Activated naive CD4-positive, alpha-beta T cell treated with anti-CD3 and anti-CD28 coated beads, Interleukin-2, amount 10 ng/mL, durations not matched to agents 7 days and 5 days (primary cell): ENCODE results near the gene PRCD.

Source experiments
- CTCF ChIA-PET: fragments of 350-600 bp; sonication (Branson Sonifier 250); formaldehyde crosslinking; loops from one replicate; lab custom pipeline; 2021; ENCODE audit warnings: antibody characterized with exemption; lab: Charles Lee
- DNase-seq: peaks from one replicate; pipeline ENCODE4 v3.0.0-alpha.2; 2020
- H3K27ac Mint-ChIP-seq: one replicate; pipeline ENCODE4 v1.8.0; 2021; ENCODE audit warnings: mild to moderate bottlenecking, moderate library complexity, mixed read lengths
- H3K27me3 Mint-ChIP-seq: one replicate; pipeline ENCODE4 v1.8.0; 2021; ENCODE audit warnings: mild to moderate bottlenecking, mixed read lengths
- H3K36me3 Mint-ChIP-seq: one replicate; pipeline ENCODE4 v1.8.0; 2021; ENCODE audit warnings: mixed read lengths
- H3K4me1 Mint-ChIP-seq: one replicate; pipeline ENCODE4 v1.8.0; 2021; ENCODE audit warnings: mixed read lengths
- H3K4me3 Mint-ChIP-seq: one replicate; pipeline ENCODE4 v1.8.0; 2021; ENCODE audit warnings: mild to moderate bottlenecking, moderate library complexity, mixed read lengths
- H3K9me3 Mint-ChIP-seq: one replicate; pipeline ENCODE4 v1.8.0; 2021; ENCODE audit warnings: mixed read lengths

The PRCD gene

GRCh38 chr17:76539631-76540271 is at the start of gene PRCD:
PRCD (plus strand) TSS chr17:76540044; CDS start chr17:76540142, 98 bp downstream.
- CTCF ChIA-PET: interaction anchor here (1.1 to 1.4 kb wide), 3 partner anchors 10 to 84 kb away, joined by 3 to 6 read pairs (median 3); no protein-coding TSS in a partner anchor
- no peaks in the 10 kb centered on the region for H3K36me3 Mint-ChIP-seq
- H3K4me1 Mint-ChIP-seq: peaks cover 5% of the 10 kb centered on the region
- DNase-seq: no peak
- H3K27me3 Mint-ChIP-seq: peaks cover 100% of the 10 kb centered on the region
- no peak within 1 kb of the TSS for H3K4me3 Mint-ChIP-seq
- H3K27ac Mint-ChIP-seq: no peak within 1 kb of the TSS
- H3K9me3 Mint-ChIP-seq: no peaks in the 10 kb centered on the region

GRCh38 chr17:76490112-76490710 is 49.6 kb upstream of the PRCD start:
- H3K9me3 Mint-ChIP-seq: no peaks in the 10 kb centered on the region
- no peak overlapping the region for H3K4me3 Mint-ChIP-seq
- H3K36me3 Mint-ChIP-seq: peaks cover 3% of the 10 kb centered on the region
- CTCF ChIA-PET: interaction anchor here (1.0 to 1.6 kb wide), 4 partner anchors 11 to 23 kb away, joined by 3 to 4 read pairs (median 4); partner anchors contain the start of genes AANAT and RHBDF2
- H3K4me1 Mint-ChIP-seq: peaks cover 65% of the 10 kb centered on the region
- no peaks in the 10 kb centered on the region for H3K27me3 Mint-ChIP-seq
- H3K27ac Mint-ChIP-seq: no peak overlapping the region
- DNase-seq: no peak

- no peaks in the 10 kb centered on the region for H3K27me3 Mint-ChIP-seq
- no peaks in the 10 kb centered on the region for H3K9me3 Mint-ChIP-seq
- peaks cover 71% of the 10 kb centered on the region for H3K4me1 Mint-ChIP-seq
- peak overlapping the region; percentile 59 for H3K4me3 Mint-ChIP-seq
- DNase-seq: peak; percentile 34
- peaks cover 3% of the 10 kb centered on the region for H3K36me3 Mint-ChIP-seq
- CTCF ChIA-PET: interaction anchor here (1.0 to 2.8 kb wide), 4 partner anchors 10 to 24 kb away, joined by 3 to 17 read pairs (median 4); partner anchors contain the start of genes AANAT and RHBDF2
- peak overlapping the region; percentile 90 for H3K27ac Mint-ChIP-seq
Measured at GRCh38 chr17:76491271-76492122, 48.3 kb upstream of the PRCD start.

- Mint-ChIP-seq H3K9me3 (no peaks in the 10 kb centered on the region), H3K4me3 (peak overlapping the region; percentile 66), H3K36me3 (peaks cover 9% of the 10 kb centered on the region), H3K27me3 (no peaks in the 10 kb centered on the region), H3K27ac (peak overlapping the region; percentile 90), H3K4me1 (peaks cover 77% of the 10 kb centered on the region)
- CTCF ChIA-PET: interaction anchor here (1.1 to 2.8 kb wide), 5 partner anchors 10 to 39 kb away, joined by 3 to 17 read pairs (median 10); partner anchors contain the start of genes AANAT and UBE2O
- peak; percentile 31 for DNase-seq
Measured at GRCh38 chr17:76492123-76492988, 47.5 kb upstream of the PRCD start.

GRCh38 chr17:76492989-76493501 is 46.8 kb upstream of the PRCD start:
- H3K36me3 Mint-ChIP-seq: peaks cover 8% of the 10 kb centered on the region
- no peaks in the 10 kb centered on the region for H3K9me3 Mint-ChIP-seq
- H3K4me3 Mint-ChIP-seq: peak overlapping the region; percentile 66
- peak; percentile 70 for DNase-seq
- peaks cover 82% of the 10 kb centered on the region for H3K4me1 Mint-ChIP-seq
- no peaks in the 10 kb centered on the region for H3K27me3 Mint-ChIP-seq
- CTCF ChIA-PET: interaction anchor here (0.9 to 2.8 kb wide), 6 partner anchors 9 to 85 kb away, joined by 3 to 17 read pairs (median 8); partner anchors contain the start of genes AANAT and UBE2O
- peak overlapping the region; percentile 90 for H3K27ac Mint-ChIP-seq

- H3K4me1 Mint-ChIP-seq: peaks cover 88% of the 10 kb centered on the region
- CTCF ChIA-PET: interaction anchor here (0.9 to 2.8 kb wide), 6 partner anchors 9 to 85 kb away, joined by 3 to 17 read pairs (median 8); partner anchors contain the start of genes AANAT and UBE2O
- peaks cover 8% of the 10 kb centered on the region for H3K36me3 Mint-ChIP-seq
- H3K27me3 Mint-ChIP-seq: no peaks in the 10 kb centered on the region
- H3K9me3 Mint-ChIP-seq: no peaks in the 10 kb centered on the region
- H3K4me3 Mint-ChIP-seq: peak overlapping the region; percentile 66
- peak; percentile 47 for DNase-seq
- H3K27ac Mint-ChIP-seq: peak overlapping the region; percentile 90
Measured at GRCh38 chr17:76493505-76494167, 46.2 kb upstream of the PRCD start.

GRCh38 chr17:76495663-76496400 is 44.0 kb upstream of the PRCD start:
- Mint-ChIP-seq H3K27ac (no peak overlapping the region), H3K4me1 (peaks cover 90% of the 10 kb centered on the region), H3K9me3 (no peaks in the 10 kb centered on the region), H3K27me3 (no peaks in the 10 kb centered on the region), H3K4me3 (no peak overlapping the region), H3K36me3 (peaks cover 10% of the 10 kb centered on the region)
- DNase-seq: no peak
- CTCF ChIA-PET: no interaction called here

- no peaks in the 10 kb centered on the region for H3K27me3 Mint-ChIP-seq
- peaks cover 10% of the 10 kb centered on the region for H3K36me3 Mint-ChIP-seq
- H3K4me1 Mint-ChIP-seq: peaks cover 86% of the 10 kb centered on the region
- CTCF ChIA-PET: no interaction called here
- H3K4me3 Mint-ChIP-seq: no peak overlapping the region
- DNase-seq: no peak
- peak overlapping the region; percentile 52 for H3K27ac Mint-ChIP-seq
- H3K9me3 Mint-ChIP-seq: no peaks in the 10 kb centered on the region
Measured at GRCh38 chr17:76496464-76496863, 43.4 kb upstream of the PRCD start.

- Mint-ChIP-seq H3K36me3 (peaks cover 10% of the 10 kb centered on the region), H3K9me3 (no peaks in the 10 kb centered on the region), H3K27ac (no peak overlapping the region), H3K4me3 (no peak overlapping the region), H3K4me1 (peaks cover 86% of the 10 kb centered on the region), H3K27me3 (no peaks in the 10 kb centered on the region)
- CTCF ChIA-PET: interaction anchor here (0.6 kb wide), 2 partner anchors 24 to 71 kb away, joined by 3 read pairs; no protein-coding TSS in a partner anchor
- DNase-seq: no peak
Measured at GRCh38 chr17:76497699-76497978, 42.2 kb upstream of the PRCD start.

- Mint-ChIP-seq H3K9me3 (no peaks in the 10 kb centered on the region), H3K27ac (peak overlapping the region; percentile 45)
Measured at GRCh38 chr17:76497979-76498875, 41.6 kb upstream of the PRCD start.

GRCh38 chr17:76498876-76499251 is 41.0 kb upstream of the PRCD start:
- DNase-seq: no peak
- peaks cover 10% of the 10 kb centered on the region for H3K36me3 Mint-ChIP-seq
- CTCF ChIA-PET: interaction anchor here (1.8 to 2.0 kb wide), 2 partner anchors 32 to 45 kb away, joined by 5 to 7 read pairs; partner anchors contain the start of genes AANAT and UBE2O
- H3K9me3 Mint-ChIP-seq: no peaks in the 10 kb centered on the region
- peaks cover 78% of the 10 kb centered on the region for H3K4me1 Mint-ChIP-seq
- H3K27me3 Mint-ChIP-seq: peaks cover under 1% of the 10 kb centered on the region
- peak overlapping the region; percentile 14 for H3K27ac Mint-ChIP-seq
- no peak overlapping the region for H3K4me3 Mint-ChIP-seq

More at GRCh38 chr17:76497979-76498875, 41.6 kb upstream of the PRCD start:
- Mint-ChIP-seq H3K36me3 (peaks cover 10% of the 10 kb centered on the region), H3K27me3 (no peaks in the 10 kb centered on the region), H3K4me3 (no peak overlapping the region), H3K4me1 (peaks cover 85% of the 10 kb centered on the region)
- DNase-seq: no peak
- CTCF ChIA-PET: interaction anchor here (0.6 to 2.0 kb wide), 3 partner anchors 32 to 71 kb away, joined by 3 to 7 read pairs (median 5); partner anchors contain the start of genes AANAT and UBE2O
